HG02884 (cell line): ENCODE results near the gene C15orf62.

Source experiments
- ATAC-seq: cut with Tn5 transposase; IDR thresholded peaks from one replicate; pipeline ENCODE4 v1.9.1; 2021; ENCODE audit warnings: mild to moderate bottlenecking, moderate library complexity; ENCODE audit not compliant: unreplicated experiment

The C15orf62 gene

GRCh38 chr15:40769274-40770146 is at the start of gene C15orf62:
TSS of gene C15orf62 (plus strand) at chr15:40769980. CDS start at chr15:40770496, 516 bp downstream.
- peak; percentile 43 for ATAC-seq

- ATAC-seq, result no peak
Observed at GRCh38 chr15:40721701-40722100, 48.1 kb upstream of the C15orf62 start.

- ATAC-seq, result no peak
Observed at GRCh38 chr15:40722354-40722753, 47.4 kb upstream of the C15orf62 start.

- no peak for ATAC-seq
Observed at GRCh38 chr15:40722934-40723333, 46.8 kb upstream of the C15orf62 start.

- no peak for ATAC-seq
Observed at GRCh38 chr15:40723919-40724318, 45.9 kb upstream of the C15orf62 start.

- ATAC-seq, result no peak
Observed at GRCh38 chr15:40731034-40731433, 38.7 kb upstream of the C15orf62 start.

- no peak for ATAC-seq
Observed at GRCh38 chr15:40736575-40736974, 33.2 kb upstream of the C15orf62 start.

- ATAC-seq, result no peak
Observed at GRCh38 chr15:40737048-40737447, 32.7 kb upstream of the C15orf62 start.

GRCh38 chr15:40739047-40739446 is 30.7 kb upstream of the C15orf62 start:
- no peak for ATAC-seq

- ATAC-seq, result no peak
Observed at GRCh38 chr15:40739854-40740253, 29.9 kb upstream of the C15orf62 start.

GRCh38 chr15:40743485-40743901 is 26.3 kb upstream of the C15orf62 start:
- no peak for ATAC-seq

- no peak for ATAC-seq
Observed at GRCh38 chr15:40743921-40744814, 25.6 kb upstream of the C15orf62 start.

GRCh38 chr15:40744815-40745152 is 25.0 kb upstream of the C15orf62 start:
- ATAC-seq, result no peak

- no peak for ATAC-seq
Observed at GRCh38 chr15:40746916-40747418, 22.8 kb upstream of the C15orf62 start.

- ATAC-seq, result no peak
Observed at GRCh38 chr15:40747685-40748631, 21.8 kb upstream of the C15orf62 start.

GRCh38 chr15:40749151-40749630 is 20.6 kb upstream of the C15orf62 start:
- ATAC-seq, result no peak

- ATAC-seq, result no peak
Observed at GRCh38 chr15:40750885-40751284, 18.9 kb upstream of the C15orf62 start.

- ATAC-seq, result no peak
Observed at GRCh38 chr15:40751745-40752144, 18.0 kb upstream of the C15orf62 start.

- no peak for ATAC-seq
Observed at GRCh38 chr15:40754574-40754882, 15.3 kb upstream of the C15orf62 start.
